Neural cell (in vitro differentiated cells): Measurements from ENCODE around the gene FADS1. TPM values are rescaled to one million over a fixed set of nuclear protein-coding genes. Genes with fewer than 3 reads are reported as not detected.

ENCODE experiments used
- H2AFZ ChIP-seq: fragments of 200-600, 300-800 bp; sonication (generic), shearing (Covaris generic); 2 replicates; pipeline ENCODE4 v1.6.0; 2014; ENCODE audit warnings: low read depth, mild to moderate bottlenecking, antibody characterized with exemption, low read length, moderate library complexity
- H3F3A ChIP-seq: fragments of 200-600 bp; shearing (Covaris generic); 2 replicates; pipeline ENCODE4 v1.6.1; 2016; ENCODE audit warnings: mild to moderate bottlenecking, moderate library complexity, mixed read lengths, antibody characterized with exemption, low read length; ENCODE audit not compliant: insufficient read depth, poor library complexity, severe bottlenecking
- H3K27ac ChIP-seq: fragments of 200-600, 300-800 bp; sonication (generic), shearing (Covaris generic); 2 replicates; pipeline ENCODE4 v1.5.1; 2014; ENCODE audit warnings: mild to moderate bottlenecking, low read length, moderate library complexity
- H3K27me3 ChIP-seq: fragments of 300-800, 200-600 bp; sonication (generic), shearing (Covaris generic); 2 replicates; pipeline ENCODE4 v1.6.0; 2014; ENCODE audit warnings: mild to moderate bottlenecking, low read depth, low read length, moderate library complexity; ENCODE audit not compliant: insufficient read depth
- H3K36me3 ChIP-seq: fragments of 300-800, 200-600 bp; sonication (generic), shearing (Covaris generic); 2 replicates; pipeline ENCODE4 v1.5.1; 2014; ENCODE audit warnings: mild to moderate bottlenecking, antibody characterized with exemption, low read length, moderate library complexity; ENCODE audit not compliant: insufficient read depth
- H3K4me2 ChIP-seq: fragments of 300-800, 200-600 bp; sonication (generic), shearing (Covaris generic); 2 replicates; pipeline ENCODE4 v1.6.0; 2014; ENCODE audit warnings: mild to moderate bottlenecking, low read length
- H3K4me3 ChIP-seq: fragments of 300-800, 200-600 bp; sonication (generic), shearing (Covaris generic); 2 replicates; pipeline ENCODE4 v1.5.1; 2014; ENCODE audit warnings: mild to moderate bottlenecking, low read length, moderate library complexity
- H3K79me2 ChIP-seq: fragments of 200-600 bp; shearing (Covaris generic); replicated peaks from 2 replicates; pipeline ENCODE4 v1.6.0; 2014; ENCODE audit warnings: mild to moderate bottlenecking, low read length, moderate library complexity; ENCODE audit not compliant: insufficient read depth
- H3K9ac ChIP-seq: fragments of 300-800, 200-600 bp; sonication (generic), shearing (Covaris generic); 2 replicates; pipeline ENCODE4 v1.6.1; 2016; ENCODE audit warnings: mild to moderate bottlenecking, low read length, mixed read lengths
- H3K9me2 ChIP-seq: fragments of 200-600 bp; shearing (Covaris generic); 2 replicates; pipeline ENCODE4 v1.6.1; 2016; ENCODE audit warnings: mild to moderate bottlenecking, low read length, mixed read lengths; ENCODE audit not compliant: insufficient read depth
- H3K9me3 ChIP-seq: fragments of 200-600, 300-800 bp; sonication (generic), shearing (Covaris generic); 2 replicates; pipeline ENCODE4 v1.6.1; 2016; ENCODE audit warnings: mild to moderate bottlenecking, mixed run types, low read length, moderate library complexity, mixed read lengths
- H4K20me1 ChIP-seq: fragments of 200-600 bp; shearing (Covaris generic); 2 replicates; pipeline ENCODE4 v1.6.1; 2016; ENCODE audit warnings: mild to moderate bottlenecking, mixed run types; ENCODE audit not compliant: insufficient read depth
- EP300 ChIP-seq: fragments of 450-650 bp; conservative IDR thresholded peaks from 2 replicates; pipeline ENCODE4 v1.6.1; 2014; ENCODE audit warnings: antibody characterized with exemption, mild to moderate bottlenecking, moderate library complexity; ENCODE audit not compliant: poor library complexity, severe bottlenecking
- EZH2 ChIP-seq: fragments of 200-600, 300-800 bp; shearing (Covaris generic), sonication (generic); IDR thresholded peaks from 2 replicates; pipeline ENCODE4 v1.6.1; 2014; ENCODE audit warnings: antibody characterized with exemption, low read length, borderline replicate concordance, mild to moderate bottlenecking; ENCODE audit not compliant: insufficient read depth, poor library complexity, severe bottlenecking
- MXI1 ChIP-seq: fragments of 450-650 bp; conservative IDR thresholded peaks from 2 replicates; pipeline ENCODE4 v1.6.1; 2014; ENCODE audit warnings: antibody characterized with exemption, mild to moderate bottlenecking; ENCODE audit not compliant: poor library complexity, severe bottlenecking
- POLR2AphosphoS5 ChIP-seq: IDR thresholded peaks from 2 replicates; pipeline ENCODE4 v1.6.1; 2012
- RAD21 ChIP-seq: fragments of 450-650 bp; conservative IDR thresholded peaks from 2 replicates; pipeline ENCODE4 v1.6.1; 2014; ENCODE audit warnings: antibody characterized with exemption, mild to moderate bottlenecking, moderate library complexity
- SMC3 ChIP-seq: fragments of 450-650 bp; conservative IDR thresholded peaks from 2 replicates; pipeline ENCODE4 v1.6.1; 2014; ENCODE audit warnings: antibody characterized with exemption, mild to moderate bottlenecking, moderate library complexity; ENCODE audit not compliant: poor library complexity
- TAF1 ChIP-seq: IDR thresholded peaks from 2 replicates; pipeline ENCODE4 v1.6.1; 2012; ENCODE audit warnings: low read depth
- polyA plus RNA-seq: library from polyadenylated mRNA; depleted of rRNA; stranded (reverse); fragments of >200 nt; gene quantifications from 2 replicates; pipeline ENCODE4 v1.2.3, GENCODE V29; 2014
- TF ChIP-seq, protein P1 (sequence below): fragments of 450-650 bp; IDR thresholded peaks from 2 replicates; pipeline ENCODE4 v1.5.1; 2014; ENCODE audit warnings: antibody characterized with exemption, mild to moderate bottlenecking, moderate library complexity; ENCODE audit not compliant: poor library complexity, severe bottlenecking
- TF ChIP-seq, protein P2 (sequence below): IDR thresholded peaks from 2 replicates; pipeline ENCODE4 v1.6.1; 2012; ENCODE audit warnings: borderline replicate concordance

Gene FADS1
- polyA plus RNA-seq, 1 donor from 2014 or later: 102 TPM

DNA sequence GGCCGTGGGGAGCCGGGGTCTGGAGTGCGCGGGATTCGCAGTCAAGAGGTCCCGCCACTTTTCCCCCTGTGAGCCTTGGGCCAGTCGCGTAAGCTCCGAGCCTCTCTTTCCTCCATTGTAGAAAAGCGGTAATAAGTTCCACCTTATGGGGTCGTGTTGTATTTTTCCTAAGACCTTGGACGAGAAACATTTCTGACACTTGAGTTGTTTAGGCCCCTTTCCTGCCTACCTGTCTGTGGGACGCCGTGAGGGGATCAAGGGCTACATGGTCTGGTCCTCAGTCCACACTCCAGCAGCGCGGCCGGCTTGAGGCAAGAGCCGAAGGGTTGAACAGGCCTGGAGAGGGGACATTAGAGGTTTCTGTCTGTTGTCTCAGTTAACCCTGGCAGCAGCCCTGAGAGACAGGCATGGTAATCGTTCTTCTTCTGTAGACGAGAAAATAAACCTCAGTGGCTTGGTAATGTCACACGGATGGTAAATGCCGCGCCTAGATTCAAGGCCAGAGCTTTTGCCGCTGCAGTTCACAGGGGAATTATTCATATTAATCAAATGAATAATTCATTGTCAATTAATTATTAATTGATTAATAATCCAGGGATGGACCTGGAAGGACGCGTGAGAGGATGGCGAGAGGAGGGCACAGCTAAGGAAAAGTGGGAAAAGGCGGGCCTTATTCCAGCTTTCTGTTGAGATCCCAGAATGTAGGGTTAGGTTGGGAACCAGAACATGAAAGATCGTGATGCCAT, 23.5 kb downstream of the FADS1 start:
- Histone ChIP-seq H3K9me2 (no peaks in the 10 kb centered on the region), H3K27me3 (no peaks in the 10 kb centered on the region), H3K36me3 (no peaks in the 10 kb centered on the region), H3K9ac (peak overlapping the region; percentile 92), H2AFZ (peak overlapping the region; percentile 48), H3K27ac (peak overlapping the region; percentile 95), H3K4me3 (peak overlapping the region; percentile 84), H3K4me2 (peak overlapping the region; percentile 90), H4K20me1 (no peaks in the 10 kb centered on the region), H3F3A (no peaks in the 10 kb centered on the region), H3K9me3 (no peaks in the 10 kb centered on the region), H3K79me2 (peaks cover 29% of the 10 kb centered on the region)
- TF ChIP-seq, protein P1, sequence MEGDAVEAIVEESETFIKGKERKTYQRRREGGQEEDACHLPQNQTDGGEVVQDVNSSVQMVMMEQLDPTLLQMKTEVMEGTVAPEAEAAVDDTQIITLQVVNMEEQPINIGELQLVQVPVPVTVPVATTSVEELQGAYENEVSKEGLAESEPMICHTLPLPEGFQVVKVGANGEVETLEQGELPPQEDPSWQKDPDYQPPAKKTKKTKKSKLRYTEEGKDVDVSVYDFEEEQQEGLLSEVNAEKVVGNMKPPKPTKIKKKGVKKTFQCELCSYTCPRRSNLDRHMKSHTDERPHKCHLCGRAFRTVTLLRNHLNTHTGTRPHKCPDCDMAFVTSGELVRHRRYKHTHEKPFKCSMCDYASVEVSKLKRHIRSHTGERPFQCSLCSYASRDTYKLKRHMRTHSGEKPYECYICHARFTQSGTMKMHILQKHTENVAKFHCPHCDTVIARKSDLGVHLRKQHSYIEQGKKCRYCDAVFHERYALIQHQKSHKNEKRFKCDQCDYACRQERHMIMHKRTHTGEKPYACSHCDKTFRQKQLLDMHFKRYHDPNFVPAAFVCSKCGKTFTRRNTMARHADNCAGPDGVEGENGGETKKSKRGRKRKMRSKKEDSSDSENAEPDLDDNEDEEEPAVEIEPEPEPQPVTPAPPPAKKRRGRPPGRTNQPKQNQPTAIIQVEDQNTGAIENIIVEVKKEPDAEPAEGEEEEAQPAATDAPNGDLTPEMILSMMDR: no peak
- TF ChIP-seq EZH2 (no peak), EP300 (no peak), POLR2AphosphoS5 (no peak), TAF1 (no peak), MXI1 (no peak), SMC3 (no peak), RAD21 (no peak)
- TF ChIP-seq, protein P2, sequence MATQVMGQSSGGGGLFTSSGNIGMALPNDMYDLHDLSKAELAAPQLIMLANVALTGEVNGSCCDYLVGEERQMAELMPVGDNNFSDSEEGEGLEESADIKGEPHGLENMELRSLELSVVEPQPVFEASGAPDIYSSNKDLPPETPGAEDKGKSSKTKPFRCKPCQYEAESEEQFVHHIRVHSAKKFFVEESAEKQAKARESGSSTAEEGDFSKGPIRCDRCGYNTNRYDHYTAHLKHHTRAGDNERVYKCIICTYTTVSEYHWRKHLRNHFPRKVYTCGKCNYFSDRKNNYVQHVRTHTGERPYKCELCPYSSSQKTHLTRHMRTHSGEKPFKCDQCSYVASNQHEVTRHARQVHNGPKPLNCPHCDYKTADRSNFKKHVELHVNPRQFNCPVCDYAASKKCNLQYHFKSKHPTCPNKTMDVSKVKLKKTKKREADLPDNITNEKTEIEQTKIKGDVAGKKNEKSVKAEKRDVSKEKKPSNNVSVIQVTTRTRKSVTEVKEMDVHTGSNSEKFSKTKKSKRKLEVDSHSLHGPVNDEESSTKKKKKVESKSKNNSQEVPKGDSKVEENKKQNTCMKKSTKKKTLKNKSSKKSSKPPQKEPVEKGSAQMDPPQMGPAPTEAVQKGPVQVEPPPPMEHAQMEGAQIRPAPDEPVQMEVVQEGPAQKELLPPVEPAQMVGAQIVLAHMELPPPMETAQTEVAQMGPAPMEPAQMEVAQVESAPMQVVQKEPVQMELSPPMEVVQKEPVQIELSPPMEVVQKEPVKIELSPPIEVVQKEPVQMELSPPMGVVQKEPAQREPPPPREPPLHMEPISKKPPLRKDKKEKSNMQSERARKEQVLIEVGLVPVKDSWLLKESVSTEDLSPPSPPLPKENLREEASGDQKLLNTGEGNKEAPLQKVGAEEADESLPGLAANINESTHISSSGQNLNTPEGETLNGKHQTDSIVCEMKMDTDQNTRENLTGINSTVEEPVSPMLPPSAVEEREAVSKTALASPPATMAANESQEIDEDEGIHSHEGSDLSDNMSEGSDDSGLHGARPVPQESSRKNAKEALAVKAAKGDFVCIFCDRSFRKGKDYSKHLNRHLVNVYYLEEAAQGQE: no peak

DNA sequence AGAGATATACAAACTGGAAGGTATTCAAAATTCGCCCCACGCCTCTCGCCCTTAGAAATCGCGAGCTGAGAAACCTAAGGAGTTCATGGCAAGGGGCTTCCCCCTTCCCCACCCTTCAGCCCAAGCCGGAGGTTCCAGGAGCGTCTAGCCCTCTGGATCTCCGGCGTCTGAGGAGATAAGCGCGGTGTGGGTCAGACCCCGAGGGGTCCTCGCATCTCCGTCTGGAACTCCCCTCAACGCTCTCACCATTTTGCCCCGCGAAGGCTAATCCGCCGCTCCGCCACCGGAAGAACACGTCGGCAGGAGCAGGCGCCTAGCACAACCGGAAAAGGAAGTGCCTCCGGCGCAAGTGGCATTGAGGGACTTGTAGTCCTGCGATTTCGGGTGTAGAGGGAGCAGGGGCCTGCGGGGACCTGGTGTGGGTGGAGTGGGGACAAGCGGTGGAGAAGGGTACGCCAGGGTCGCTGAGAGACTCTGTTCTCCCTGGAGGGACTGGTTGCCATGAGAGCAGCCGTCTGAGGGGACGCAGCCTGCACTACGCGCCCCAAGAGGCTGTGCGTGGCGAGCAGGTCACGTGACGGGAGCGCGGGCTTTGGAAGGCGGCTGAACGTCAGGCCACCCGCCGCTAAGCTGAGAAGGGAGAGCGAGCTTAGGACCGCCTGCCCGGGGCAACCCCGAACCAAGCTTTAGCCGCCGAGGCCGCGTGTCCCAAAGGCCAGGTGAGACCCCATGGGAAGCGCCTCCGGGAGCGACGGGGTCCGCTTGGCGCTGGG, 24.3 kb downstream of the FADS1 start, which contains the start of the genes FEN1 and TMEM258:
Gene FEN1 (plus strand): TSS at position 602 of the 773 bp plus-strand sequence. CDS start 2,451 bp downstream, outside the sequence.
Gene TMEM258 (minus strand): TSS at position 290 of the 773 bp plus-strand sequence. CDS start 41 bp downstream, at position 249.
- H3K79me2 ChIP-seq: peaks cover 29% of the 10 kb centered on the region
- H3F3A ChIP-seq: no peaks in the 10 kb centered on the region
- peak within 1 kb of the TSS; percentile 92 for H3K9ac ChIP-seq
- H3K27ac ChIP-seq: peak within 1 kb of the TSS; percentile 95
- H3K36me3 ChIP-seq: no peaks in the 10 kb centered on the region
- no peaks in the 10 kb centered on the region for H3K9me2 ChIP-seq
- no peaks in the 10 kb centered on the region for H3K27me3 ChIP-seq
- peak within 1 kb of the TSS; percentile 48 for H2AFZ ChIP-seq
- H3K9me3 ChIP-seq: no peaks in the 10 kb centered on the region
- peak within 1 kb of the TSS; percentile 84 for H3K4me3 ChIP-seq
- TF ChIP-seq EZH2 (no peak), MXI1 (peak; percentile 89), RAD21 (no peak), EP300 (peak; percentile 45), SMC3 (no peak), TAF1 (peak; percentile 81), POLR2AphosphoS5 (peak; percentile 81)
- TF ChIP-seq, protein P2: peak; percentile 41
- TF ChIP-seq, protein P1: peak; percentile 40
- H4K20me1 ChIP-seq: no peaks in the 10 kb centered on the region
- H3K4me2 ChIP-seq: peak within 1 kb of the TSS; percentile 90
